Mammary epithelial cell (primary cell): ENCODE data around the gene ALK.

Source experiments
- CTCF ChIP-seq, 2 donors: IDR thresholded peaks in 1 of 2; conservative IDR thresholded peaks in 1 of 2; 2 replicates each; pipeline ENCODE4 v1.5.1; 2011 to 2012; ENCODE audit warnings: inconsistent platforms in 2 of 2, low read length in 2 of 2, mild to moderate bottlenecking in 2 of 2, control low read depth in 1 of 2, low read depth in 1 of 2; ENCODE audit not compliant: insufficient read depth in 1 of 2; ENCODE audit errors: extremely low read depth in 1 of 2
- EZH2 ChIP-seq: IDR thresholded peaks from 2 replicates; pipeline ENCODE4 v1.6.1; 2012; ENCODE audit warnings: low read length, inconsistent platforms, borderline replicate concordance

DNA sequence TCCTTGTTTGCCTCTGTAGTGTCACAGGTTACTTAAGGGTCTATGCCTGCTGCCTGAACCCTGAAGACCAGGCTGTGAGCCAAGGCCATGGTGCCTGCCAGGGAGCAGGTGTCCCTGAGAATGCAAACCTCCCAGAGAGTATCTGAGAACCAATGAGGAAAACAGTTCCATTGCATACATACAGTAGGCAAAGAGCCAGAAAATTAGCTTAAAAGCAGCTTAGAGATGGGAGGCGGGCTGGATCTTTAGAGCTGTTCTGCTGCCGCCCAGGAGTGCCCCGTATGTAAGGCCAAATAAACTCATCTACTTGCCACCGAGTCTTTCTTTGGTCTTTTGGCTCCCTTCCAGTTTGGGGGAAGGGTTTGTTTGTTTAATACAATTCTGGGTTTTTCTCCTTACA lies 478.2 kb downstream of the ALK start:
- TF ChIP-seq CTCF (conservative IDR thresholded peaks at IDR 0.05 in 1 of 2, IDR thresholded peaks at IDR 0.05 in 1 of 2; ENCODE audit: extremely low read depth in 1 of 2, insufficient read depth in 1 of 2, low read depth in 1 of 2, low read length in 2 of 2): no peak
- no peak for TF ChIP-seq EZH2
